GM18907 (cell line): ENCODE measurements around the gene METTL15.
"Not testable (repeated sequence)": the region's sequence is repeated elsewhere in the genome, so short reads cannot be mapped to it uniquely, and the experiment has no call there.

ENCODE experiments used
- ATAC-seq: cut with Tn5 transposase; IDR thresholded peaks from one replicate; pipeline ENCODE4 v1.9.1; 2021; ENCODE audit warnings: mild to moderate bottlenecking, moderate library complexity; ENCODE audit not compliant: unreplicated experiment

METTL15 gene

DNA sequence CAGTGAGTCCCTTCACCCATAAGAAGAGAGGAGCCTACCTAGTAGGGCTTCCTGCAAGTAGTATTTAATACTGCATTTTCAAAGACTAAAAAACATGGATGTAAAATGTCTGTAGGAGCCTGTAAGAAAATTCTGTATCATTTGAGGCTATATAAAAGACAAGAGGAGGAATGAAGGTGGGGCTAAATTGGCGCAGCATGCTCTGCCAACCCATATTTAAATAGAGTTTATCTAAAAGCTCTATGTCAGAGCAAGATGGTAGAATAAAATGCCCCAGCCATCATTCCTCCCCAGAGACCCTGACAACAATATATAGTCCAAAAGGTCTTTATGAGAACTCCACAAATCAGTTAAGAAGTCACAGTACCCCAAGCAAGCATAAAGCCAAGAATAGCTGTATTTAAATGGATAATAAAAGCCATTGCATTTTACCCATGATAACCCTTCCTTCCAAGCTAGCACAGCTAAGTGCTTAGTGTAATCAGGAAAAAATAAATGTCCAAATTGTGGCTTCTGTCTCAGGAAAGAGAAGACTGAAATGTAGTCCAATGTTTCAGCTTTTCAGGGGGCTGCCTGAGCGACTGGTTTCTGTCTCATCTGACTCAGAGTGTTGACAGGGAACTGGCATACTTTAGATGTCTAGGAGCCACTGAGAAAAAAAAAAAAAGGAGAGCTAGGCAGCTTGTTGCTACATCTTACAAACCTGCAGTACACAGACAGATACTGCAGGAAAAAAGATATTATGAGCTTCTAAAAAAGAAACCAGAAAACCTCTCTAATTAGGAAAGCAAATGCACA lies 258.6 kb downstream of the METTL15 start:
- ATAC-seq, result no peak

- ATAC-seq, result not testable (repeated sequence)
Observed at GRCh38 chr11:28378095-28378494, 269.9 kb downstream of the METTL15 start.
